G401.6 (cell line): ENCODE data around the gene IL17RE.

Experiments used
- FAIRE-seq: peaks from 2 replicates; lab custom pipeline; 2012; peaks lifted over from hg19 to GRCh38; lab: Jason Lieb, UNC

IL17RE gene

GRCh38 chr3:9903904-9904303 is 1.3 kb downstream of the IL17RE start:
- no peak for FAIRE-seq

GRCh38 chr3:9906480-9906879 is 3.8 kb downstream of the IL17RE start:
- no peak for FAIRE-seq

DNA sequence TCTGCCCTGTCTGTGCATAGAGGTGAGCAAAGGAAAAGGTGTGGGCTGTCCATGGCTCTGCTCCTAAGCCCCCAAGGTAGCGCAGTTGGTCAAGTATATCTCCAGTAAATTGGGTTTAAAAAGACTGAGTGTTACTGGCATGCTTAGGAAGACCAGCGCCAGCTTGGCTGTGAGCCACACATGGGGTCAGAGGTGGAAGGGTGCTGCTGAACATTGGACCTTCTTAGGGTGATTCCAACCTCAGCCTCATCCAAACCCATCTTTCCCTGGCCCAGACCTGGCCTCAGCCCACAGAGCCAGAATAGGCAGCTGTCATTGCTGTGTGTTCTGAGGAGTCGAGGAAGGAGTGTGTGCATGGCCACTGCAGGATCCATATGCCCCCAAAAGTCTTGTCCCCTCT is 5.6 kb downstream of the IL17RE start:
- no peak for FAIRE-seq

GRCh38 chr3:9909221-9910013 is 6.8 kb downstream of the IL17RE start:
- no peak for FAIRE-seq

GRCh38 chr3:9911863-9912262 is 9.2 kb downstream of the IL17RE start:
- no peak for FAIRE-seq

DNA sequence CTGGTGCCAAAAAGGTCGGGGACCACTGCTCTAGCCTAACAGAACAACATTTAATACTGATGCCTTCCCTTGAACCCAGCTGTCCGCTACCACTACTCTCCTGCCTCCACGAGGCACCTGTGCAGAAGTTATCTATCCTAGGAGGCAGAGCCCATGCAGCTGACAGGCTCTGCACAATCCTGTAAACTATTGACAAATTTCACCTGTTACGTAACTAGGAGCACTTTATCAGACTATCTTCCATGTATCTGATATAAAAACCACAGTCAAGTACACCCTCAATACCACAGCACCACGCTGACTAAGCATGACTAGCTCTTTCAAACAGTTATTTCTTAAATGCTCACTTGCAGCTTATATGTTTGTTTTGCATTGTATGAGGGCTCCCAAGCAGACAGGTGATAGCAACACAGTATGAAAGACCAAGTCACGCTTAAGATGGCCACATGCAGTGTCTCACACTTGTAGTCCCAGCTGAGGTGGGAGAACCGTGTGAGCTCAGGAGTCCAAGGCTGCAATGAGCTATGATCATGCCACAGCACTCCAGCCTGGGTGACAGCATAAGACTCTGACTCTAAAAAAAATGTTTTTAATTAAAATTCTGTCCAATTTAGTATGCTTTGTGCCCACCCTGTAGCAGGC is 9.8 kb downstream of the IL17RE start:
- FAIRE-seq, result no peak

- no peak for FAIRE-seq
Observed at GRCh38 chr3:9913601-9914000, 11.0 kb downstream of the IL17RE start.

GRCh38 chr3:9914011-9914410 is 11.4 kb downstream of the IL17RE start:
- FAIRE-seq, result no peak

GRCh38 chr3:9914559-9915253 is 12.1 kb downstream of the IL17RE start:
- FAIRE-seq, result no peak

DNA sequence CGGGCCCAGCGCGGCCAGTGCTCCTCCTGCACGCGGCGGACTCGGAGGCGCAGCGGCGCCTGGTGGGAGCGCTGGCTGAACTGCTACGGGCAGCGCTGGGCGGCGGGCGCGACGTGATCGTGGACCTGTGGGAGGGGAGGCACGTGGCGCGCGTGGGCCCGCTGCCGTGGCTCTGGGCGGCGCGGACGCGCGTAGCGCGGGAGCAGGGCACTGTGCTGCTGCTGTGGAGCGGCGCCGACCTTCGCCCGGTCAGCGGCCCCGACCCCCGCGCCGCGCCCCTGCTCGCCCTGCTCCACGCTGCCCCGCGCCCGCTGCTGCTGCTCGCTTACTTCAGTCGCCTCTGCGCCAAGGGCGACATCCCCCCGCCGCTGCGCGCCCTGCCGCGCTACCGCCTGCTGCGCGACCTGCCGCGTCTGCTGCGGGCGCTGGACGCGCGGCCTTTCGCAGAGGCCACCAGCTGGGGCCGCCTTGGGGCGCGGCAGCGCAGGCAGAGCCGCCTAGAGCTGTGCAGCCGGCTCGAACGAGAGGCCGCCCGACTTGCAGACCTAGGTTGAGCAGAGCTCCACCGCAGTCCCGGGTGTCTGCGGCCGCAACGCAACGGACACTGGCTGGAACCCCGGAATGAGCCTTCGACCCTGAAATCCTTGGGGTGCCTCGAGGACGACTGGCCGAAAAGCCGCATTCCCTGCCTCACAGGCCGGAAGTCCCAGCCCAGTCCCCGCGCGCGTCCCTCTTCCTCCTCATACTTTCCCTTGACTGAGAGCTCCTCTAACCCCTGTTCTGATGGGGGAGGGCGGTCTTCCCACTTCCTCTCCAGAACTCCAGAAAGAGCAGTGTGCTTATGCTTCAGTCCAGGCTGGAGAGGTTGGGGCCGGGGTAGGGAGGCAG is 12.8 kb downstream of the IL17RE start:
- no peak for FAIRE-seq

DNA sequence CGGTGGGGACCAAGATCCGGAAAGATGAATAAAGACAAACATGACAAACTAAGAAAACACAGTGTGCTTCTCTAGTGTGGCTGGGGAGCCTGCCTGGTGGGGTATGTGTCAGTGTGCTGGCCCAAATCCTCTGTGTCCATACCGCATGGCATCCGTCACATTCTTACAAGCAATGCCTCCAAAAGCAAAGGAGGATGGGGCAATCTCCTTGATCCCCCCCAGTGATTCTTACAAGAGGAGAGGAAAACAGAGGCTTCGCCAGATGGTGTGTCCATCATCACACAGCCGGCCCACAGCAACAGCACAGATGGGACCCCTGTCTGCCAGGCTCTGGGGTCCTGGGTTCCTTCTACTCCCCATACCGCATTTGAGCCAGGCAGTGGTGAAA is 13.7 kb downstream of the IL17RE start:
- no peak for FAIRE-seq

- peak; percentile 66 for FAIRE-seq
Observed at GRCh38 chr3:9916734-9917680, 14.4 kb downstream of the IL17RE start, which contains the start of gene IL17RC. IL17RC (plus strand) TSS chr3:9917098; CDS start chr3:9917316, 218 bp downstream.

DNA sequence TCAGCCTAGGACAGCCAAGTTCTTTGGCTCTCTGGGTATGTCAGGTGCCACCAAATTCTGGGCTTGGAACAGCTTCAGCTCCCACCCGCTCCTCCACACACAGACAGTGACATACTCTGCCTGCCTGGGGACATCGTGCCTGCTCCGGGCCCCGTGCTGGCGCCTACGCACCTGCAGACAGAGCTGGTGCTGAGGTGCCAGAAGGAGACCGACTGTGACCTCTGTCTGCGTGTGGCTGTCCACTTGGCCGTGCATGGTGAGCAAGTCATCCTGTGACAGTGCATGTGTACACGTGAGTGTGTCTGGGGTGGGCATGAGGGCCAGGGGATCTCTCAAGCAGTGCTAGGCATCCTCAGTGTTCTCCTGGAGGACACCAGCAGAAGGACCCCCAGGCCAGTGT is 15.2 kb downstream of the IL17RE start:
- no peak for FAIRE-seq

DNA sequence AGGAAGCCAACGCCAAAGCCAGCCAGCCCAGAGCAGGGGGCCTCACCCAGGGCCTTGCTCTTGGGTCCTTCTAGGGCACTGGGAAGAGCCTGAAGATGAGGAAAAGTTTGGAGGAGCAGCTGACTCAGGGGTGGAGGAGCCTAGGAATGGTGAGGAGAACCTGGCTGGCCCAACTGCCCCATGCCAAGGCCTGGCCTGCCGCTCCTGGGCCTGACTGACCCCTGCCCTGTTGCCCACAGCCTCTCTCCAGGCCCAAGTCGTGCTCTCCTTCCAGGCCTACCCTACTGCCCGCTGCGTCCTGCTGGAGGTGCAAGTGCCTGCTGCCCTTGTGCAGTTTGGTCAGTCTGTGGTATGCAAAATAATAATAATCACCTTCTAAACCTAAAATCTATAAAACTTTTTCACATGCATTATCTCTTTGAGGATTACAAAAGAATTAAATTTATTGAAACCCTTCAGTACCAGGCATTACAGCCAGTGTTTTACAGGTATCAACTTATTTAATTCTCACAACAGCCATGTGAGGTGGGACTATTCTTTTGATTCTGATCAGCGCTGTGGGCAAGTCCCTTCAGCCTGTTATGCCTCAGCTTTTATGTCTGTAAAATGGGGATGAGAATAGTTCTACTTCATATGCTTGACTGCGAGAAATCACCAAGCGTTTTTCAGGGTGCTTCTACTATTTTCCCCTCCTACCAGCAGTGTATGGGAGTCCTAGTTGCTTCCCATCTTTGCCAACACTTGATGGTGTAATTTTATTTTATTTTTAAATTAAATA is 15.8 kb downstream of the IL17RE start:
- no peak for FAIRE-seq

DNA sequence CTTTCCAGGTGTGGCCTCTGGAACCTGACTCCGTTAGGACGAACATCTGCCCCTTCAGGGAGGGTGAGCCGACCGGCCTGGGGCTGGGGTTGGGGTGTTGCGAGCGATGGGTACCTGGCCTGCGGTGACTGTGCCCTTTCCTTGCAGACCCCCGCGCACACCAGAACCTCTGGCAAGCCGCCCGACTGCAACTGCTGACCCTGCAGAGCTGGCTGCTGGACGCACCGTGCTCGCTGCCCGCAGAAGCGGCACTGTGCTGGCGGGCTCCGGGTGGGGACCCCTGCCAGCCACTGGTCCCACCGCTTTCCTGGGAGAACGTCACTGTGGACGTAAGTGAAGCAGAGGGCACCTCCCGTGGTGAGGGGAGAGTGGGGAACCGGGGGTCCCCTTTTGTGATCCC is 25.5 kb downstream of the IL17RE start:
- FAIRE-seq, result no peak

DNA sequence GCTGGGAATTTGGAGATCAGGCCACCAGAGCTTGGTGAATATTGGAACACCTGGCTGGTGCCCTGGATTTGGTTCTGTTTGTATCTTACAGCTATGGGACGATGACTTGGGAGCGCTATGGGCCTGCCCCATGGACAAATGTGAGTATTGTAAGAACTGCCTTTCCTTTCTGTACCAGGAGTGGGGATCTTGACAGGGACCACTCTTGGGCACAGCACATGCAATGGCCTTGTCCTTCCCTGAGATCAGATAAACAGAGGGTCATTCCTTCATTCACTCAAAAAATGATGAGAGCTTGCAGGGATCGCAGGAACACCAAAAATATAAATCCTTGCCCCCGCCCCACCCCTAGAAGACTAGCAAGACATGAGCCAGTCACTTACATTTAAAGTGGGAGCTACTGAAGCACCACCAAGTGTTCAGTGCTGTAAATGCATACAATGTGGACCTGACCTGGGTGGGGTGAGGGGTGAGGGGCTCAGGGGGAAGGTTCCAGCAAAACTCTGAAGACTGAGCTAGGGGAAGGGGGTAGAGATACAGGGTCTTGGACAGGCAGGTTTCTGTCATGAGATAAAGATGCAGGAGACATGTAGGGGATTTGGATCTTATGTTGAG is 28.3 kb downstream of the IL17RE start:
- FAIRE-seq, result no peak

GRCh38 chr3:9932535-9932842 is 29.8 kb downstream of the IL17RE start:
- no peak for FAIRE-seq

DNA sequence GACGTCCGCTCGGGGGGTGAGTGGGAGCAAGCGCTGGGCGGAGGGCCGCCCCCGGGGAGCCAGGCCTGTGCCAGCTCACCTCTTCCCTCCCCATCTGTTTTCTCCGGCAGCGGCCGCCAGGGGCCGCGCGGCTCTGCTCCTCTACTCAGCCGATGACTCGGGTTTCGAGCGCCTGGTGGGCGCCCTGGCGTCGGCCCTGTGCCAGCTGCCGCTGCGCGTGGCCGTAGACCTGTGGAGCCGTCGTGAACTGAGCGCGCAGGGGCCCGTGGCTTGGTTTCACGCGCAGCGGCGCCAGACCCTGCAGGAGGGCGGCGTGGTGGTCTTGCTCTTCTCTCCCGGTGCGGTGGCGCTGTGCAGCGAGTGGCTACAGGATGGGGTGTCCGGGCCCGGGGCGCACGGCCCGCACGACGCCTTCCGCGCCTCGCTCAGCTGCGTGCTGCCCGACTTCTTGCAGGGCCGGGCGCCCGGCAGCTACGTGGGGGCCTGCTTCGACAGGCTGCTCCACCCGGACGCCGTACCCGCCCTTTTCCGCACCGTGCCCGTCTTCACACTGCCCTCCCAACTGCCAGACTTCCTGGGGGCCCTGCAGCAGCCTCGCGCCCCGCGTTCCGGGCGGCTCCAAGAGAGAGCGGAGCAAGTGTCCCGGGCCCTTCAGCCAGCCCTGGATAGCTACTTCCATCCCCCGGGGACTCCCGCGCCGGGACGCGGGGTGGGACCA is 30.4 kb downstream of the IL17RE start:
- no peak for FAIRE-seq

DNA sequence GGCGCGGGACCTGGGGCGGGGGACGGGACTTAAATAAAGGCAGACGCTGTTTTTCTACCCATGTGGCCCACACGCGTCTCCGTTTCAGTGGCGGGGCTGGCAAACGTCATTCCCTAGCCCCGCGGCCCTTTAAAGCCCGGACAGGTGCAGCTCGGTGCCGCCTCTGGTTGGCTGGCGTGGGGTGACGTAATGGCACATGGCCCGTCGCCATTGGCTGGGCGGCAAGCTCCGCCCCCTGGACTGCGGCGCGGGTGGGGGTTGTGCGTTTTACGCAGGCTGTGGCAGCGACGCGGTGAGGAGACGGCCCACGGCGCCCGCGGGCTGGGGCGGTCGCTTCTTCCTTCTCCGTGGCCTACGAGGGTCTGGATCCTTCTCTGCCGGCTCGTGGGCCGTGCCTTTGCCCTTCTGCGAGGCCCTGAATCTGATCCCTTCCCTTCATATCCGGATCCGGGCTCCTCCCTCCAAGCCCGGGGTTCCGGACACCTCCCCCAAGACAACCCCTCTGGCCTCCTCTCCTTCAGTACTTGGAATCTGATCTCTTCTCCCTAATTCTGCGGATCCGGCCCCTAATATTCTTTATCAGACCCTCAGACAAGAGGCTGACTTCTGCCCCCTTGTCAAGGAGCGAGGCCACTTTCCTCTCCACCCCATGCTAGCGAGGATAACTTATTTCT is 31.1 kb downstream of the IL17RE start, which contains the start of gene CRELD1:
Gene CRELD1, plus strand, starts transcription at position 274 of the 674 bp plus-strand sequence. CDS start 605 bp downstream, outside the sequence.
- peak; percentile 88 for FAIRE-seq
